ENCODE measurements around the gene GPR160. TPM values are rescaled to one million over a fixed set of nuclear protein-coding genes. Genes with fewer than 3 reads are reported as not detected.

Gene GPR160
- total RNA-seq, 1 donor from 2014 or later: 0.45 TPM

- no peak for DNase-seq (ENCODE audit: low spot score in 2 of 2, unreplicated experiment in 2 of 2)
- Mint-ChIP-seq H3K27me3 (ENCODE audit: low read depth) (no peaks in the 10 kb centered on the region), H3K27ac (no peak overlapping the region), H3K4me3 (no peak overlapping the region), H3K36me3 (peaks cover 61% of the 10 kb centered on the region), H3K9me3 (no peaks in the 10 kb centered on the region), H3K4me1 (no peaks in the 10 kb centered on the region)
- TF ChIP-seq, protein P1, sequence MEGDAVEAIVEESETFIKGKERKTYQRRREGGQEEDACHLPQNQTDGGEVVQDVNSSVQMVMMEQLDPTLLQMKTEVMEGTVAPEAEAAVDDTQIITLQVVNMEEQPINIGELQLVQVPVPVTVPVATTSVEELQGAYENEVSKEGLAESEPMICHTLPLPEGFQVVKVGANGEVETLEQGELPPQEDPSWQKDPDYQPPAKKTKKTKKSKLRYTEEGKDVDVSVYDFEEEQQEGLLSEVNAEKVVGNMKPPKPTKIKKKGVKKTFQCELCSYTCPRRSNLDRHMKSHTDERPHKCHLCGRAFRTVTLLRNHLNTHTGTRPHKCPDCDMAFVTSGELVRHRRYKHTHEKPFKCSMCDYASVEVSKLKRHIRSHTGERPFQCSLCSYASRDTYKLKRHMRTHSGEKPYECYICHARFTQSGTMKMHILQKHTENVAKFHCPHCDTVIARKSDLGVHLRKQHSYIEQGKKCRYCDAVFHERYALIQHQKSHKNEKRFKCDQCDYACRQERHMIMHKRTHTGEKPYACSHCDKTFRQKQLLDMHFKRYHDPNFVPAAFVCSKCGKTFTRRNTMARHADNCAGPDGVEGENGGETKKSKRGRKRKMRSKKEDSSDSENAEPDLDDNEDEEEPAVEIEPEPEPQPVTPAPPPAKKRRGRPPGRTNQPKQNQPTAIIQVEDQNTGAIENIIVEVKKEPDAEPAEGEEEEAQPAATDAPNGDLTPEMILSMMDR (IDR thresholded peaks at IDR 0.05; ENCODE audit: unreplicated experiment): no peak
Observed at GRCh38 chr3:170098753-170099152, 61.0 kb downstream of the GPR160 start.

DNA sequence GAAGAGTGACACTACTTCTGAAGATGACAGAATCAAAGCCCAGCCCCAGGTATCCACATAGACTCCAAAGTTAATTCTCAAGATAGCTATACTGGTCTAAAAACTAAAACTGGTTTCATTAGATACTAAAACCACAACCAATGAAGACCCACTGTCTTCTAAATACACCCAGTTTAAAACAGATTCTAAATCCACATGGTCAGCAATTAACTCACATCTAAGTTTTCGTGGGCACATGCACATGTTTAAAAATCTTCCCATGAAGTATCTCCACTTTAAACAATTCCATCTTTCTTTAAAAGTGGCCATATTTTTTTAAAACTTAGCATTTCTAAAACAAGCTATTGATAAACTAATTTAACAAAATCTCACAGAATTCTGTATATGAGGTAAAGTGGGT is 63.1 kb downstream of the GPR160 start:
- DNase-seq (ENCODE audit: low spot score in 2 of 2, unreplicated experiment in 2 of 2): no peak
- Mint-ChIP-seq H3K36me3 (peaks cover 48% of the 10 kb centered on the region), H3K4me3 (no peak overlapping the region), H3K4me1 (no peaks in the 10 kb centered on the region), H3K9me3 (no peaks in the 10 kb centered on the region), H3K27me3 (ENCODE audit: low read depth) (no peaks in the 10 kb centered on the region), H3K27ac (no peak overlapping the region)
- TF ChIP-seq, protein P1 (IDR thresholded peaks at IDR 0.05; ENCODE audit: unreplicated experiment): no peak

DNA sequence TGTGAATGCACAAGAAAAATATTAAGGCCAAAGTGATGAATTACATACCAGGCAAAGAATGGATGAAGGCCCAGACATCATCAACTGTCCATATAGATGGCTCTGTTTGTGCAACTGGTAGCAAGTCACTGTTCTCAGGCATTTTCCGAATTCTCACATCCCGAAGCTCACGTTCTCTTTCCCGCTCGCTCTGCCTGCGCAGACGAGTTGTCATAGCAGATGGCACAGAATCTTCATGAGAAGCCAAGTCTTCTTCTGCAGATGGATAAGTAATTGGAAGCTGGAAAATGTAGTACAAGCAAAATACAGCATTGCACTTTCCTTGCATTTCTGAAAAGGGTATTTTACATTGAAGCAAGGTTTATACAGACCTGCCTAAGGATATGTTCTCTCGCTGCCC is 64.6 kb downstream of the GPR160 start:
- H3K4me3 Mint-ChIP-seq: no peak overlapping the region
- no peak overlapping the region for H3K27ac Mint-ChIP-seq
- no peaks in the 10 kb centered on the region for H3K9me3 Mint-ChIP-seq
- no peak for DNase-seq (ENCODE audit: low spot score in 2 of 2, unreplicated experiment in 2 of 2)
- TF ChIP-seq, protein P1 (IDR thresholded peaks at IDR 0.05; ENCODE audit: unreplicated experiment): no peak
- no peaks in the 10 kb centered on the region for H3K27me3 Mint-ChIP-seq (ENCODE audit: low read depth)
- no peaks in the 10 kb centered on the region for H3K4me1 Mint-ChIP-seq
- peaks cover 36% of the 10 kb centered on the region for H3K36me3 Mint-ChIP-seq

DNA sequence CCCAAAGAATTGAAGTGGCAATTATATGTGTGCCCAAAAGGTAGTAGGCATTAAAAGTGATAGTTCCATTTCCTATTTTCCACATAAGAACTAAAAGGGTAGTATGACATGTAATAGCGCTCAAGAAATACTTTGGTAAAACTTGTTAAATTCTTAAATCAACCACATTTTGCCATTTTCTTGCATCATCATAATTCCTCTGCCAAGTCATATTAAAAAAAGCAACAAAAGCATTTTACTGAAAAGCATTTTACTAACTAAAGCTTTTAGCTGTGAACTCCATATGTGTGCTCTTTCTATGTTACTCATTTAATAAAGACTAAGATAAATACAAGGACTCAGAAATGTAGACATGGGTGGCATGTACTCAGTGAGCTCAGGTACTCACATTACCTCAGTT is 70.1 kb downstream of the GPR160 start:
- H3K27ac Mint-ChIP-seq: no peak overlapping the region
- TF ChIP-seq, protein P1 (IDR thresholded peaks at IDR 0.05; ENCODE audit: unreplicated experiment): no peak
- no peak overlapping the region for H3K4me3 Mint-ChIP-seq
- H3K9me3 Mint-ChIP-seq: no peaks in the 10 kb centered on the region
- no peaks in the 10 kb centered on the region for H3K4me1 Mint-ChIP-seq
- no peaks in the 10 kb centered on the region for H3K27me3 Mint-ChIP-seq (ENCODE audit: low read depth)
- peaks cover 29% of the 10 kb centered on the region for H3K36me3 Mint-ChIP-seq
- no peak for DNase-seq (ENCODE audit: low spot score in 2 of 2, unreplicated experiment in 2 of 2)

DNA sequence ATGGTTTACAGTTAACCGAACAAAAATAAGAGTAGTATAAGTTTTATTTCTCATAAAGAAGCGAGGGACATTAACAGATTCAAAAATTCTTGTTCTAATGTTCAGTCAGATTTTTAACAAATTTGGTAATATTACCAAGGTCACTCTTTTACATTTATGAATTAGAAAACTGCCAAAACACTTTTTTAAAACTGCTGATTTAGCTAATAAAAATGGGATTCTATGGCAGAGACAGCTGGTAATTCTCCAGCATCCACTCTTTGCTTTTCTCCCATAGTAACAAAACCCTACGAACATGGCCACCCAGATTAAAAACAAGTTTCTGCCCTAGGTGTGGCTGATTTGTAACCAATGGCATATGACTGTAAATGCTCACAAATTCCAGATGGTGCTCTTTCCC is 71.2 kb downstream of the GPR160 start:
- Mint-ChIP-seq H3K27me3 (ENCODE audit: low read depth) (no peaks in the 10 kb centered on the region), H3K27ac (no peak overlapping the region), H3K4me3 (no peak overlapping the region), H3K9me3 (no peaks in the 10 kb centered on the region), H3K4me1 (no peaks in the 10 kb centered on the region), H3K36me3 (peaks cover 36% of the 10 kb centered on the region)
- no peak for DNase-seq (ENCODE audit: low spot score in 2 of 2, unreplicated experiment in 2 of 2)
- TF ChIP-seq, protein P1 (IDR thresholded peaks at IDR 0.05; ENCODE audit: unreplicated experiment): no peak
